Ovary (tissue), 3 donors: ENCODE results near the gene MYBL2.

ENCODE experiments used
- CTCF ChIP-seq, 3 donors: fragments of 450-650 bp in 2 of 3; fragments of 200-600 bp in 1 of 3; IDR thresholded peaks; one replicate each; pipeline versions ENCODE4 v1.5.1 to v1.8.0; 2016 to 2022; ENCODE audit warnings: antibody characterized with exemption in 3 of 3, mild to moderate bottlenecking in 1 of 3
- POLR2A ChIP-seq: fragments of 450-650 bp; IDR thresholded peaks from one replicate; pipeline ENCODE4 v1.6.1; 2017; ENCODE audit warnings: antibody characterized with exemption, mild to moderate bottlenecking, moderate library complexity
- donor health status: DM: no; HTN: no; CAD: no.

- TF ChIP-seq POLR2A: no peak
- TF ChIP-seq CTCF (IDR thresholded peaks at IDR 0.05): no peak
These were observed 35.6 kb downstream of the MYBL2 start for GRCh38 chr20:43702502-43702901.
